Activated CD4-positive, CD25-positive, alpha-beta regulatory T cell treated with anti-CD3 and anti-CD28 coated beads, Interleukin-2, amount 50 U/mL, for 16 hours (primary cell): ENCODE measurements around the gene INPP4B.

Source experiments
- DNase-seq: peaks from one replicate; pipeline ENCODE4 v3.0.0-alpha.2; 2020; ENCODE audit warnings: low read depth, low spot score

Gene INPP4B

DNA sequence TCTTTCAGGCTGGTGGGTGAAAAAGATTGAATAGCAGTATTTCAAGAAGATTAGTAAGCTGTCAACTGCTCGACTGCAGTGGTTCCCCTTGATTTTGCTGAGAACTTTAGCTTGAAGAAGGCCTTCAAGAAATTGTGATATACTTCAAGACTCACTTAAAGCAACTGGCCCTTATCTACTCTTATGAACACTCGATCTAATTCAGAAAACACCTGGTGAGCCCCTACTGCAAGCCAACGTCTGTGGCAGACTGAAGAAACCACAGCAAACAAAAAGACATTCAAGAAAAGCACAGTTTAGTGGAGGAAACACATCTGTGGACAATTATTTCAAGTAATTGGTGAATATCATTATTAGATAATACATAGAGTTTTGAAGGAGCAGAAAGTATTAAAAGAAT is 119.0 kb downstream of the INPP4B start:
- DNase-seq = no peak

GRCh38 chr4:142725886-142726285 is 120.2 kb downstream of the INPP4B start:
- no peak for DNase-seq

GRCh38 chr4:142721187-142721586 is 124.9 kb downstream of the INPP4B start:
- no peak for DNase-seq

DNA sequence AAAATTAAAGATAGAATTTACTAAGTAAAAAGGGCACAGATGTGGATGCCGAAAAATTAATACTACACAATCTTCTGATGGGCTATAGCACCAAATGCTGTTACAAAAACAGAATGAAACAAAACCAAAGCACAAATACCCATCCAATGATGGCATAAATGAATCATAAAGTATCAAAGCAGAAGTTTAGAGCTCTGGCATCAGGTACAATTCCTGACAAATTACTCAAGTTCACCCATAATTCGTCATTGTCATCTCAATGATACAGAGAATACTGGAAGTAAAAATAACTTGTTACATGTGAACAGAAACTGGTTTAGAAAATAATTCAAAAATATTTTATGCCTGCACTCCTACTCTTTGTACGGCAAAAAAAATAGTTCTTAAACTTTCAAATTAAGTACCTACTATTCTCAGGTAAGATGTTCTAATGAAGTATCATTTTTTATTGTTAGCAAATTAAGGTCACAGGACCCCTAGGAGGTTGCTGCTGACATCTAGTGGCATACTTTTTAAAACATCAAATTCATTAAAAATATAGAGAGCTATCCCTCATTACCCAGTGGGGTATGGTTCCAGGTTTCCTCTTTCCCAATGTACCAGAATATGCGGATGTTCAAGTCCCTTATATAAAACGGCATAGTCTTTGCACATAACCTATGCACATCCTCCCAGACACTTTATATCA is 126.1 kb downstream of the INPP4B start:
- no peak for DNase-seq

DNA sequence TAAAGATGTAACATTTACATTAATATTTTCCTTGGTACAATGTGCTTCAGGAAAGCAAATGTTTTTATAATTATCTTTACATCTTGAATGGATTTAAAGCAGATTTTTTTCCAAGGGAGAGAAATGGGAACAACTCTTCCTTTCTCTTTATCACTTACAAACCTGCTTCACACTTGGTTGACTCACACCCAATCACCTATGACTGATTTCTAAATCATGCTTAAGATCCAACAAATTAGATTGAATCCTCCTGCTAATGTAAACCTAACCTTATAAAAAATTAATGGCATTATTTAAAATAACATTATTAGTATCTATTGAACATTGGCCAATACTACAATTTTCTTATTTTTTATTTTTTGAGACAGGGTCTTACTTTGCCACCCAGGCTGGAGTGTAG is 127.1 kb downstream of the INPP4B start:
- DNase-seq = no peak

DNA sequence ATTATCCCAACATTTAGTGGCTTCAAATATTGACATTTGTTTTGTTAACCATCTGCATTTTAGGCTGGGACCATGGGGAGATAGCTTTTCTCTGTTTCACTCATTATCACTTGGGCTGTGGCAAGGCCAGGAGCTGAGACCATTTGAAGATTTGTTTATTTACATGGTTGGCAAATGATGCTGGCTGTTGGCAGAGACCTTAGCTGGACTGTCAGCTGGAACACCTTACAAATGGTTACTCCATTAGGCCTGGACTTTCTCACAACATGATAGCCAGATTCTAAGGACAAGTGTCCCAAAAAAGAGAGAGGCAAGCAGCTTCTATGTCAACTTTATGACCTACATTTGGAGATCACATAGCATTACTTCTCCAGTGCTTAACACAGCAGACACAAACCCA is 130.4 kb downstream of the INPP4B start:
- DNase-seq = no peak

- no peak for DNase-seq
These were observed 132.6 kb downstream of the INPP4B start for GRCh38 chr4:142713282-142714030.

DNA sequence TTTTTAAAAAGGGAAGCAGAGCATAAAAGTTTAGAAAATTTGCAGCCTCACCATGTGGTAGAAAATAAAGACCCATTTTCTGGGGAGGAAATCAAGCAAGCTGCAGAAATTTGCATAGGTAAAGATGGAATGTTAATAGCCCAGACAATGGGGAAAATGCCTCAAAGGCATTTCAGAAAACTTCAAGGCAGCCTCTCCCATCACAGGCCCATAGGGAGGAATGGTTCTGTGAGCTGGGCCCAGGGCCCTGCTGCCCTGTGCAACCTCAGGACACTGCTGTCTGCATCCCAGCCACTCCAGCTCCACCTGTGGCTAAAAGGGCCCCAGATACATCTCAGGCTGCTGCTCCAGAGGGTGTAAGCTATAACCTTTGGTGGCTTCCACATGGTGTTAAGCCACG is 137.9 kb downstream of the INPP4B start:
- no peak for DNase-seq

GRCh38 chr4:142707401-142707800 is 138.7 kb downstream of the INPP4B start:
- DNase-seq = no peak

GRCh38 chr4:142706381-142706780 is 139.7 kb downstream of the INPP4B start:
- DNase-seq = no peak

GRCh38 chr4:142705820-142706219 is 140.3 kb downstream of the INPP4B start:
- no peak for DNase-seq

DNA sequence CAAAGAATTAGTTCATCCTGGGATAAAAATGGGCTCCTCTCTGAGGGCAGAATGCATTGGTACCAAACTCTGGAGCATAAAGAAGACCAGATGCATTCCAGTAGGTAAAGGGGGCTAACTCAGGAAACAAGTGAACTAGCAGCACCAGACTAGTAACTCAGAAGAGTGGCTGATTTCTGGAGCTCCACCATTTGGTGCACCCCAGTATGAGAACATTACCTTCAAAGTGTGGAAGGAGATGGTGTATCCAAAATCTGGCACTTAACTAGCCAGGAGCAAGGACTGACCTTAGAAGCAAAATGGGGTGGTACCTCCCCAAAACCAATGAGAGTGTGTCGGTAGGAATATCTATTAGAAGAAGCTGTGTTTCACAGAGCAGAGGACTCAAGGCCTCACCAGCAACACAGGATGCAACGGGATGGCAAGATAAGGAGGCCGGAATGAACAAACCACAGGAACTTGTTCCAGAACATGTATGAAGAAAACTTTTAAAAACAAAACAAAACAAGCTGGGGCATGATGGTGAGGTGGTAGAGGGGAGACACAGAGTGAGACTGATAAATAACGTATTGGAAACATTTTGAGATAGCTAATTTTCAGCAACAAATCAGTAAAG is 142.3 kb downstream of the INPP4B start:
- no peak for DNase-seq

DNA sequence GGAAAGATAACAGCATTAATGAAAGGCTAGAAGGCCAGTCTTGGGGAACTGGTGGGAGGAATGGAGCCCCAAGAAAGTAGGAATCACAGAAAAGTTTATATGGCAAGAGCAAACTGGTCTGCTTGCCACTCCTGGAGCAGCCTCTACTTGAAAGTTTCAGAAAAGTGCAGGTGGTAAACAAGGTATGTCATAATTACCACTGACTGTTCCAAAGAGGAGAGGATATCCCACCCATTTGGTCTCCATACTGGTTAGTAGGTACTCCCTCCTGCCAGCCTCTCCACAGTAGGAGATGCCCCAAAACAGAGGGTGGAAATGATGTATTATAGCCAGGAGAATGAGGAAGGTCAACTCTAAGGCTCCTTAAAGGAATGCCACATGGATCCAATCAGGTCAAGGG is 145.1 kb downstream of the INPP4B start:
- no peak for DNase-seq

DNA sequence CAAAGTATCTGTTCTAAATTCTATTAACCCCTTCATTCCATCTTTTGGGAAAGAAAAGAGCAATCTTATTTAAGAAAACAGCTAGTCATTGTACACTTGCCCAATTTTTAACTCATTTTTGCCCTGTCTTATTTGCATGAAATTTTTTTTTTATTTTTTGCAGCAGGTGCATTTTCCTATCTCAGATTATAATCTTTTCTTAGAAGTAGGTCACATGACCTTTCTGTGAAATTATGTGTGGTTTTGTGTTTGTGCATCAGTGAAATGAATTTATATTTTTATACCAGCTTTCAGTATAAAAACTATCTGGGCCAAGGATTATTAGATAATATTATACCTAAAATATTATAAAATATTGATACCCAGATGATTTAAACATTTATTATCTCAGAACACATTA is 145.6 kb downstream of the INPP4B start:
- no peak for DNase-seq

DNA sequence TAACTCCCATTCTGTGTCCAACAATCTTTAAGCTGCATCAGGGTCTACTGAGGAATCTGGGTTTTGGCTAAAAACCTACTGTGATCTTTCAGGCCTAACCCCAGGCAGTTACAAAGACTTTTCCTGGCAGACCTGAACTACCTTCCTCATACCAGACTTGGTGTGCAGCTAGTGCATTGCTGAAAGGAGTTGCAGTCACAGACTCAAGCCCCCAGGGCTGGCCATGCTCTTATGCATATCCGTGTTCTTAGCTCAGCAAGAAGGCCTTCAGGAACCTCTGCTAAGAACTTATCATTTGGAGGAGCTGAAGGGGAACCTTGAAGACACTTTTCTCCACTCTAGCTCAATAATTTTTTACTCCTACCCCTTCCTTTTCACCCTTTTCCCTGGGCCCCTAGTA is 147.5 kb downstream of the INPP4B start:
- no peak for DNase-seq

GRCh38 chr4:142697928-142698327 is 148.2 kb downstream of the INPP4B start:
- DNase-seq = no peak

DNA sequence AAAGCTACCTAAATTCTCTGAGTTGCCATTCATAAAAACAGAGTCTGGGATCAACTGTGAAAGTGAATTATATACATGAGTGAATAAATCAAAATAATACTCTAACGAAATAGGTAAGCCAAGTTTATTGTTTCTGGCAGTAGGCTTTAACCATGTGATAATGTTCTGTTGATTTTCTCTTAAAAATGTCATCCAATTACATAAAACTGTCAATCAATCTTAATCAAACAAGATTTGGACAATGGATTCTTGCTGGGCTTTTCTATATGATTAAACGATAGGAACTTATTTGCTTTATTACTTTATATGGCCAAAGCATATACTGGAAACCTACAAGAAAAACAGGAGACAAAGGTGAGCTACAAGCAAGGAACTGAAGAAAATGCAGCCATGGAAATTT is 148.8 kb downstream of the INPP4B start:
- no peak for DNase-seq

DNA sequence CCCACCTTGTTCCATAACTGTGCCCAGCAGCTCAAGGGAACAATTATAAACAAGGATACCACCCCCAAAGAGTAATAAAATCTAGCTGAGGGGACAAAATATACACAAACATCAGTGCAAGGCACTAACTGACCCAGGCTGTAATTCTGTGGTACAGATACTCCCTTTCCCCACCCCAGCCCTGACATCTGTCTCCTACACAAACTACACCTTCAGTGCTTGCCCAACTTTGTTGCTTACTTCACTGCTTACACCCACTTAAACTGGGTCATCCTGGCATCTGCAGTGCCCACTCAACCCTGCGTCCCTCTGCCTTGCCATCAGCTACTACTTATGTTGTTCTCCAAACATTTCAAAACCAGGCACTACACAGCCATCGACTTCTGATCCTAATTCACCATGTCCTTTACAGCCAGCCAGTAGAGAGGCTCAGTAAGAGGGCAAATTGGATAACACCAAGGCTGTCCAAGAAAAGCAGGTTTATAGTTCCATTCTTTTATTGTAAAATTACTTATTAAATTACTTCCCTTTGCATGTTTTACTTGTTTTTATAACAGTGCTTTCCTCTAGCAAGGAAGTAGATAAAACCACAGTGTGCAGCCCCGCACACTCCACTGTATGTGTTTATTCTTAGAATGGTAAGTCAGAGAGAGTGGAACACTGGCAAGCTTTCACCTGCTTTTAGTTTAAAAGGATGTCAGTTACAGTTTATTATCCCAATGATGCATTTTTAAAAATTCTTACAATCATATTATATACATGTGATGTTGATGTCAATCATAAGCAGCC is 149.6 kb downstream of the INPP4B start:
- no peak for DNase-seq

DNA sequence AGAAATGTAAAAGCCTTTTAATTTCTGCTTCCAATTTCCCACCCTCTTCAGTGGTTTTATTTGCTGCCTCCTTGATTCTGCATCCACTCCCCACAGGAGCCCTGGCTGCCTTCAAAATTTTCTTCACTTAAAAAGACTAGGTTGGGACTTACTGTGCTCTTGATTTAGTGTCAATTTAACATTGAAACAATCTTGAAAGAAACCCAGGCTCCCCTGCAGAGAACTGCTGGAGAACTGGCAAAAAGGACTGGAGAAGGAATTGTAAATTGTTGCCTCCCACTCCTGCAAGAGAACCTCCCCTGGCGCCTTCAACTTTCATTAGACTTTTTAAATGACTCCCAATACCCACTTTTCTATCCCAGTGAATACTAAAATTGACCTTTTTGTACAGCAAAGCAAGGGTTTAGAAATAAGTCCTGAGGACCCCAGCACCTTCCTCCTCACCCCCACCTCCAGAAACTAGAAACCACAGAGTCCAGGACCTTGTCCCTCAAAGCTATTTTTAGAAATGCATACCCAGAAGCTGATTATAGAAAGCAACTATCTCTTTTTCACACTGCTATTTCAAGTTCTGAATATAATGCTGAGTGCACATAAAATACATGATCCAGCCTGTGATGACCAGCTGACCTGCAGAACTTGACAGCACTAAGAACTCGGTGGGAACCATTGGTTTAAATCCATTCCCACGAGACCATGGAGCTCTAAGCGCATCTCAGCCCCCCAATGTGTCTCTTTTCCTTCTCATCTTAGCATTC is 155.5 kb downstream of the INPP4B start:
- DNase-seq = no peak

DNA sequence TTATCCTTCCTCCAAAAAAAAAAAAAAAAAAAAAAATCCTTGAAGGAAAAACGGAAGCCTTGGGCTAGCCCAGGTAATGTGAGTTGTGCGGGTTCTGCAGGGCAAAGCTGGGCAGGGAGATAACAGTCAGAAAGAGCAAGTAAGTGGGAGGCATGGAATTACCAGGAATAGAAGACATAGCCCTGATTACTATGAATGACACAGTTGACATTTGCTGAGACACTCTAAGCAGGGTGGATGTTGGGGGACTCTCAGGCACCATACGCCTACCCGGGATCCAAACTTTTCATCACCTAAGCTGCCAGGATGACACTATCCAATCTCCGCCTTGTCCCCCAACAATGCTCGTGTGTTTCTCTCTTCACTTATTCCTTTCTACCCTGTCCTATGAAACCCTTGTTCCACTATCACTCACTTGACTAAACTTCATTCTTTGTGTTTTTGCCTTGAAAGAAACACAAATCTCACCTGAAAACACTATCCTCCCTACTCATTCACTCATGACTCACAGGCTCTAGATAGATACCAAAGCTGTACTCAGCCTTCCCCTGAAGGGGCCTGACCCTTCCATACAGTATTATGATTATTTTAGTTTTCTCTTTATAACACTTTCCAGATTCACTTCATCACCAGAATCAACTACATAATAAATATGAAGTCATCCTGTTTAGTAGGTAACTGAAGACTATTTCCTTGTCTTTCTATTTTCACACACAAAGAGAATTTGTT is 158.4 kb downstream of the INPP4B start:
- no peak for DNase-seq

DNA sequence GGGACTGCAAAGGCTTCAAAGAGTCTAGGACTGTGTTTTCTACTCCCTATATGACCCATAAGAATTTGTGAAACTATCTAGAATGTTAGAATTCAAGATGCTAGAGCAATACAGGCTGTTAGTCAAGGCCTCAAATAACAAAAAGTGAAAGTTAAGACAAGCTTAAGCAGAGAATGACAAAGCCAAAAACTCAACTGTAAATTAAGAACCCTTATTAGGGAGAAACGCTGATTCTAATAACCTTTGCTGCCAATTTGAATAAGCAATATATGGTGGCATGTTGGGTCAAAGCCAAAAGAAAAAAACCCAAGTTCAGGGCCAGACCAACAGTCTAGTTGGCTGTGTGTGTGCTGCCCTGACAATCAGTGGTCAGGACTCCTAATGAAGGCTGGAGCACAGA is 160.0 kb downstream of the INPP4B start:
- no peak for DNase-seq
